ENCODE measurements around the gene HOXB13. TPM values are rescaled to one million over a fixed set of nuclear protein-coding genes. Genes with fewer than 3 reads are reported as not detected.

The HOXB13 gene
- total RNA-seq, 1 experiment from 2014 or later = not detected

DNA sequence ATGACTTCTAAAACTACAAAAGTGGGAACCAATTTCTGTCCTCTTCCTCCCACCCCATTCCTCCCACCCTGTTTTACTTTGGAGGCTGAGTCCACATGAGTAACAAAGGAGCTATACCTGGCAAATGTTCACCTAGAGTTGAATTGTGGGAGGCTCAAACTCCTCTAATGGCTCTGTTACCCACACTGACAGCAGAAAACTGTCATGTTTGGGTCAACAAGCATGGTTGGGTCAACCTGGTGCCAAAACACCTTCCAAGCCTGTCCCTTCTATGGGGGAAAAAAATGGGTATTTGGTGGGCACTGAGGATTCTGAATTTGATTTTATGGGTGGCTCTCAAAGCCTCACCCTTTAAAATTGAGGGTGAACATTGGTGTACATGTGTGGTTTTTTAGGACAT is 12.0 kb upstream of the HOXB13 start:
- Histone ChIP-seq H3K9ac (ENCODE audit: extremely low read depth, insufficient read length, low read length) (no peak overlapping the region), H3K23me2 (ENCODE audit: insufficient read length, low read depth, low read length, poor library complexity, severe bottlenecking) (no peaks in the 10 kb centered on the region), H3K9me3 (ENCODE audit: control insufficient read depth, low read depth, low read length) (no peaks in the 10 kb centered on the region), H3K27me3 (ENCODE audit: insufficient read depth, low read length) (peaks cover 99% of the 10 kb centered on the region), H4K20me1 (ENCODE audit: control insufficient read depth, insufficient read depth, insufficient read length) (peaks cover 2% of the 10 kb centered on the region), H3K79me1 (ENCODE audit: insufficient read depth, low read depth, low read length, poor library complexity, severe bottlenecking) (no peaks in the 10 kb centered on the region), H3K14ac (ENCODE audit: insufficient read depth, low read length) (no peak overlapping the region), H3T11ph (ENCODE audit: low read length) (no peak overlapping the region), H3K56ac (ENCODE audit: insufficient read length, low read depth, low read length) (no peak overlapping the region), H3K4me1 (ENCODE audit: insufficient read depth, low read length) (no peaks in the 10 kb centered on the region), H2BK15ac (ENCODE audit: low read depth, low read length) (no peak overlapping the region), H3K27ac (ENCODE audit: insufficient read length, low read depth, low read length) (no peak overlapping the region), H4K8ac (replicated peaks; ENCODE audit: insufficient read length, low read depth, low read length) (no peak overlapping the region), H3K18ac (ENCODE audit: insufficient read length, low read depth, low read length) (no peak overlapping the region), H2BK20ac (ENCODE audit: low read depth, low read length, poor library complexity, severe bottlenecking) (no peak overlapping the region), H3K79me2 (ENCODE audit: insufficient read depth, low read length) (no peaks in the 10 kb centered on the region), H2BK120ac (ENCODE audit: low read depth, low read length, poor library complexity, severe bottlenecking) (no peak overlapping the region), H4K5ac (ENCODE audit: insufficient read length, low read depth, low read length) (no peak overlapping the region), H3K4ac (ENCODE audit: low read depth, low read length) (no peak overlapping the region), H4K91ac (ENCODE audit: insufficient read length, low read depth, low read length) (no peak overlapping the region), H2AFZ (ENCODE audit: low read length) (no peak overlapping the region), H2AK5ac (ENCODE audit: insufficient read length, low read length) (no peak overlapping the region), H2BK5ac (ENCODE audit: insufficient read length, low read length) (no peak overlapping the region), H3K4me2 (ENCODE audit: insufficient read depth, insufficient read length, low read length) (no peak overlapping the region), H3K23ac (ENCODE audit: insufficient read length, low read depth, low read length) (no peak overlapping the region), H2BK12ac (ENCODE audit: insufficient read length, low read depth, low read length) (no peak overlapping the region)
- Mint-ChIP-seq H3K4me3 (no peak overlapping the region), H3K9me3 (peaks cover 0 to 3% of the 10 kb centered on the region in 2 experiments; a peak in 3 of 5 replicates), H3K27ac (no peak overlapping the region), H3K4me1 (peaks cover 6 to 7% of the 10 kb centered on the region in 2 experiments), H3K27me3 (ENCODE audit: low read depth) (peaks cover 100% of the 10 kb centered on the region), H3K36me3 (ENCODE audit: insufficient read depth in 1 of 3, low read depth in 3 of 3) (no peaks in the 10 kb centered on the region)
- TF ChIP-seq, protein P1, sequence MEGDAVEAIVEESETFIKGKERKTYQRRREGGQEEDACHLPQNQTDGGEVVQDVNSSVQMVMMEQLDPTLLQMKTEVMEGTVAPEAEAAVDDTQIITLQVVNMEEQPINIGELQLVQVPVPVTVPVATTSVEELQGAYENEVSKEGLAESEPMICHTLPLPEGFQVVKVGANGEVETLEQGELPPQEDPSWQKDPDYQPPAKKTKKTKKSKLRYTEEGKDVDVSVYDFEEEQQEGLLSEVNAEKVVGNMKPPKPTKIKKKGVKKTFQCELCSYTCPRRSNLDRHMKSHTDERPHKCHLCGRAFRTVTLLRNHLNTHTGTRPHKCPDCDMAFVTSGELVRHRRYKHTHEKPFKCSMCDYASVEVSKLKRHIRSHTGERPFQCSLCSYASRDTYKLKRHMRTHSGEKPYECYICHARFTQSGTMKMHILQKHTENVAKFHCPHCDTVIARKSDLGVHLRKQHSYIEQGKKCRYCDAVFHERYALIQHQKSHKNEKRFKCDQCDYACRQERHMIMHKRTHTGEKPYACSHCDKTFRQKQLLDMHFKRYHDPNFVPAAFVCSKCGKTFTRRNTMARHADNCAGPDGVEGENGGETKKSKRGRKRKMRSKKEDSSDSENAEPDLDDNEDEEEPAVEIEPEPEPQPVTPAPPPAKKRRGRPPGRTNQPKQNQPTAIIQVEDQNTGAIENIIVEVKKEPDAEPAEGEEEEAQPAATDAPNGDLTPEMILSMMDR (conservative IDR thresholded peaks at IDR 0.05) = no peak
- no peak for DNase-seq
